CD14-positive monocyte (primary cell): Measurements from ENCODE around the gene CNOT3. TPM values are rescaled to one million over a fixed set of nuclear protein-coding genes. Genes with fewer than 3 reads are reported as not detected.

ENCODE experiments used
- DNase-seq, 3 donors: peaks; one replicate each; pipeline ENCODE4 v3.0.0-alpha.2; 2011 to 2022
- H2AFZ ChIP-seq: 2 replicates; pipeline ENCODE4 v1.6.0; 2012; ENCODE audit warnings: mild to moderate bottlenecking, low read depth, low read length, inconsistent platforms; ENCODE audit not compliant: insufficient read depth, poor library complexity, severe bottlenecking
- H3K27ac ChIP-seq, 2 donors: 1 replicate in 1 of 2; 2 replicates in 1 of 2; pipeline ENCODE4 v1.5.1; 2012 to 2013; ENCODE audit warnings: low read length in 2 of 2, control low read depth in 1 of 2, inconsistent platforms in 1 of 2, low read depth in 1 of 2, mild to moderate bottlenecking in 1 of 2
- H3K27me3 ChIP-seq, 2 donors: one replicate each; pipeline versions ENCODE4 v1.6.0 to v1.6.1; 2011 to 2013; ENCODE audit warnings: low read length in 2 of 2; ENCODE audit not compliant: control insufficient read depth in 2 of 2, insufficient read depth in 2 of 2
- H3K36me3 ChIP-seq, 2 donors: replicated peaks in 1 of 2; 1 replicate in 1 of 2; 2 replicates in 1 of 2; pipeline versions ENCODE4 v1.5.1 to v1.6.1; 2012 to 2013; ENCODE audit warnings: low read length in 2 of 2, control low read depth in 1 of 2, inconsistent platforms in 1 of 2, mild to moderate bottlenecking in 1 of 2; ENCODE audit not compliant: insufficient read depth in 2 of 2, control insufficient read depth in 1 of 2
- H3K4me1 ChIP-seq, 2 donors: 1 replicate in 1 of 2; 2 replicates in 1 of 2; pipeline versions ENCODE4 v1.5.1 to v1.6.1; 2012 to 2013; ENCODE audit warnings: low read length in 2 of 2, control low read depth in 1 of 2, inconsistent platforms in 1 of 2, mild to moderate bottlenecking in 1 of 2, moderate library complexity in 1 of 2; ENCODE audit not compliant: insufficient read depth in 2 of 2, control insufficient read depth in 1 of 2
- H3K4me2 ChIP-seq: replicated peaks from 2 replicates; pipeline ENCODE3; 2012; ENCODE audit warnings: low read length, moderate library complexity, mild to moderate bottlenecking; ENCODE audit not compliant: poor library complexity, severe bottlenecking; ENCODE audit errors: extremely low read depth
- H3K4me3 ChIP-seq, 3 experiments: fragments of 200-600 bp in 1 of 3; sonication (generic) in 1 of 3; replicated peaks in 1 of 3; 1 replicate in 2 of 3; 2 replicates in 1 of 3; pipeline ENCODE4 v1.5.1; 2011 to 2013; ENCODE audit warnings: low read length in 3 of 3, mild to moderate bottlenecking in 3 of 3, control low read depth in 2 of 3, low read depth in 2 of 3, inconsistent platforms in 1 of 3, moderate library complexity in 1 of 3
- H3K79me2 ChIP-seq: 2 replicates; pipeline ENCODE4 v1.6.0; 2012; ENCODE audit warnings: mild to moderate bottlenecking, control low read depth, inconsistent platforms, low read length, moderate library complexity; ENCODE audit not compliant: insufficient read depth
- H3K9ac ChIP-seq: 2 replicates; pipeline ENCODE4 v1.6.0; 2017; ENCODE audit warnings: low read length, mild to moderate bottlenecking; ENCODE audit not compliant: insufficient read depth, poor library complexity, severe bottlenecking
- H3K9me3 ChIP-seq, 2 donors: replicated peaks in 1 of 2; 1 replicate in 1 of 2; 2 replicates in 1 of 2; pipeline versions ENCODE4 v1.5.1 to v1.6.1; 2012 to 2013; ENCODE audit warnings: low read length in 2 of 2, control low read depth in 1 of 2; ENCODE audit not compliant: control insufficient read depth in 1 of 2, insufficient read depth in 1 of 2
- H4K20me1 ChIP-seq: 2 replicates; pipeline ENCODE4 v1.6.0; 2012; ENCODE audit warnings: mild to moderate bottlenecking, low read length, control low read depth, moderate library complexity; ENCODE audit not compliant: insufficient read depth
- H3K27ac Mint-ChIP-seq, 7 donors: one replicate each; pipeline ENCODE4 v1.8.0; 2020; ENCODE audit warnings: mild to moderate bottlenecking in 7 of 7, mixed read lengths in 7 of 7, moderate library complexity in 6 of 7, inconsistent platforms in 2 of 7
- H3K27me3 Mint-ChIP-seq, 3 donors: one replicate each; pipeline ENCODE4 v1.8.0; 2021 to 2022; ENCODE audit warnings: low read depth in 3 of 3, mild to moderate bottlenecking in 3 of 3, mixed read lengths in 3 of 3, moderate library complexity in 3 of 3, inconsistent platforms in 1 of 3
- H3K36me3 Mint-ChIP-seq, 2 donors: one replicate each; pipeline ENCODE4 v1.8.0; 2020; ENCODE audit warnings: mixed read lengths in 2 of 2, inconsistent platforms in 1 of 2, mild to moderate bottlenecking in 1 of 2
- H3K4me1 Mint-ChIP-seq: one replicate; pipeline ENCODE4 v1.8.0; 2020; ENCODE audit warnings: mild to moderate bottlenecking, mixed read lengths
- H3K4me3 Mint-ChIP-seq, 2 donors: one replicate each; pipeline ENCODE4 v1.8.0; 2020; ENCODE audit warnings: mild to moderate bottlenecking in 2 of 2, mixed read lengths in 2 of 2, moderate library complexity in 1 of 2
- H3K9me3 Mint-ChIP-seq, 7 donors: one replicate each; pipeline ENCODE4 v1.8.0; 2020 to 2022; ENCODE audit warnings: mixed read lengths in 7 of 7, mild to moderate bottlenecking in 6 of 7, moderate library complexity in 6 of 7, inconsistent platforms in 2 of 7
- WGBS: methylation state at CpG from one replicate; pipeline ENCODE4 v1.1.5; 2013; ENCODE audit warnings: missing lambda C conversion rate; ENCODE audit not compliant: insufficient coverage; 5-methylcytosine and 5-hydroxymethylcytosine counted together
- intact Hi-C, 2 donors: fragments of 100-400 bp; cut with micrococcal nuclease; formaldehyde crosslinking; loops; one replicate each; pipeline versions ENCODE4 v1.15.0 to v1.15.1; 2023
- polyA plus RNA-seq, 3 donors: library from polyadenylated mRNA; depleted of rRNA in 1 of 3; unstranded in 2 of 3; stranded (reverse) in 1 of 3; fragments of 300-500 nt in 2 of 3; fragments of >200 nt in 1 of 3; fragmentation: Illumina TruSeq in 2 of 3; gene quantifications; 1 replicate in 2 of 3; 2 replicates in 1 of 3; pipeline ENCODE4 v1.2.3, GENCODE V29; 2012 to 2021
- TF ChIP-seq, protein P1 (sequence below): fragments of 200-600 bp; IDR thresholded peaks from one replicate; pipeline ENCODE4 v1.8.0; 2022; ENCODE audit warnings: antibody characterized with exemption, mild to moderate bottlenecking

The CNOT3 gene
- polyA plus RNA-seq, 3 donors = 3.0 to 22.5 (median 4.2) TPM

DNA sequence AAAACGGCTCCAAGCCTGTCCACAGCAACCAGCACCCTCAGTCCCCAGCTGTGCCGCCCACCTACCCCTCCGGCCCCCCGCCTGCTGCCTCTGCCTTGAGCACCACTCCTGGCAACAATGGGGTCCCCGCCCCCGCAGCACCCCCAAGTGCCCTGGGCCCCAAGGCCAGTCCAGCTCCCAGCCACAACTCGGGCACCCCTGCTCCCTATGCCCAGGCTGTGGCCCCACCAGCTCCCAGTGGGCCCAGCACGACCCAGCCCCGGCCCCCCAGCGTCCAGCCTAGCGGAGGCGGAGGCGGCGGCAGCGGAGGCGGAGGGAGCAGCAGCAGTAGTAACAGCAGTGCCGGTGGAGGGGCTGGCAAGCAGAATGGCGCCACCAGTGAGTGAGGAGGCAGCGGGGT is 10.6 kb downstream of the CNOT3 start:
- no peak overlapping the region for H3K9ac ChIP-seq
- H2AFZ ChIP-seq = no peak overlapping the region
- TF ChIP-seq, protein P1, sequence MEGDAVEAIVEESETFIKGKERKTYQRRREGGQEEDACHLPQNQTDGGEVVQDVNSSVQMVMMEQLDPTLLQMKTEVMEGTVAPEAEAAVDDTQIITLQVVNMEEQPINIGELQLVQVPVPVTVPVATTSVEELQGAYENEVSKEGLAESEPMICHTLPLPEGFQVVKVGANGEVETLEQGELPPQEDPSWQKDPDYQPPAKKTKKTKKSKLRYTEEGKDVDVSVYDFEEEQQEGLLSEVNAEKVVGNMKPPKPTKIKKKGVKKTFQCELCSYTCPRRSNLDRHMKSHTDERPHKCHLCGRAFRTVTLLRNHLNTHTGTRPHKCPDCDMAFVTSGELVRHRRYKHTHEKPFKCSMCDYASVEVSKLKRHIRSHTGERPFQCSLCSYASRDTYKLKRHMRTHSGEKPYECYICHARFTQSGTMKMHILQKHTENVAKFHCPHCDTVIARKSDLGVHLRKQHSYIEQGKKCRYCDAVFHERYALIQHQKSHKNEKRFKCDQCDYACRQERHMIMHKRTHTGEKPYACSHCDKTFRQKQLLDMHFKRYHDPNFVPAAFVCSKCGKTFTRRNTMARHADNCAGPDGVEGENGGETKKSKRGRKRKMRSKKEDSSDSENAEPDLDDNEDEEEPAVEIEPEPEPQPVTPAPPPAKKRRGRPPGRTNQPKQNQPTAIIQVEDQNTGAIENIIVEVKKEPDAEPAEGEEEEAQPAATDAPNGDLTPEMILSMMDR = no peak
- H3K27ac Mint-ChIP-seq = peak overlapping the region in 1 of 7 donors; percentile 6
- no peak for DNase-seq
- no peaks in the 10 kb centered on the region for H3K4me1 ChIP-seq
- H3K27me3 ChIP-seq = no peaks in the 10 kb centered on the region
- intact Hi-C loops = no loop called here
- H3K4me3 ChIP-seq = no peak overlapping the region
- 94% methylated on average over 18 of the region's 19 CpGs for WGBS
- H3K79me2 ChIP-seq = peaks cover 3% of the 10 kb centered on the region
- H3K4me1 Mint-ChIP-seq = no peaks in the 10 kb centered on the region
- H3K4me3 Mint-ChIP-seq = no peak overlapping the region
- peaks cover 82% of the 10 kb centered on the region for H4K20me1 ChIP-seq
- peaks cover 85 to 95% of the 10 kb centered on the region in 2 donors for H3K36me3 Mint-ChIP-seq
- no peaks in the 10 kb centered on the region for H3K9me3 ChIP-seq
- peaks cover 0 to 2% (median 0%) of the 10 kb centered on the region in 3 donors for H3K27me3 Mint-ChIP-seq
- no peak overlapping the region for H3K27ac ChIP-seq
- peaks cover 92 to 99% of the 10 kb centered on the region in 2 donors for H3K36me3 ChIP-seq
- no peak overlapping the region for H3K4me2 ChIP-seq
- no peaks in the 10 kb centered on the region for H3K9me3 Mint-ChIP-seq

DNA sequence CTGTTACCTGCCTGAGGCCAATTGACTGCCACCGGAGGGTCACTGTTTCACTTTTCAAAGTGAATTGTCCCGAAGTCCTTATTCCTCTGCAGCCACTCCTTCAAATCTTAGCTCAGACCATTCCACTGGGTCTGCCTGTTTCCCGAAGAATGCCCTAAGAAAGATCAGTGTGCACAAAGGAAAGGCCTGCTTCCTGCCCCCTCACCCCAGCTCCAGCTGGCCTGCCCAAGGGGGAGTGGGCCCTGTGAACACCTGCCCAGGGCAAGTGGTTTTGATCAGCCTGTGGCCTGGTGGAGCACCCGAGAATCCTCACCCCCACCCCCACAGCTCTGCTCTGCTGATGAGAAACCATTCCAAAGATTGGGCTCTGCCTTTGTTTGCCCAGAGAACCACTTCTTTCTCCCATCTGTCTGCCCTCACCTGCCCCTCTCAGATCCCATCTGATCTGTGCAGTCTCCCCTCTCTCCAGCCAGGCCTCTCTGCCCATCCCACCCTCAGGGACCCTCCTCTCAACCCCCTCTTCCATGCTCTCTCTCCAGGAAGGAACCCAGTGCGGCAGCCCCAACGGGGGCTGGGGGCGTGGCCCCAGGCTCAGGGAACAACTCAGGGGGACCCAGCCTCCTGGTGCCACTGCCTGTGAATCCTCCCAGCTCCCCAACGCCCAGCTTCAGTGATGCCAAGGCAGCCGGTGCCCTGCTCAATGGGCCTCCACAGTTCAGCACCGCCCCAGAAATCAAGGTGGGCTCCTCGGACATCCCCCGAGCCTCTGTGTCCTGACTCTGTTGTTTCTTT is 11.7 kb downstream of the CNOT3 start:
- H3K27me3 Mint-ChIP-seq = peaks cover 0 to 2% (median 0%) of the 10 kb centered on the region in 3 donors
- H3K27ac Mint-ChIP-seq = peak overlapping the region in 4 of 7 donors; percentile 4 to 82 (median 56)
- Histone ChIP-seq H4K20me1 (peaks cover 82% of the 10 kb centered on the region), H3K9ac (no peak overlapping the region), H2AFZ (no peak overlapping the region), H3K27me3 (no peaks in the 10 kb centered on the region), H3K4me2 (no peak overlapping the region), H3K79me2 (no peaks in the 10 kb centered on the region), H3K9me3 (no peaks in the 10 kb centered on the region), H3K4me3 (no peak overlapping the region), H3K4me1 (no peaks in the 10 kb centered on the region), H3K27ac (no peak overlapping the region), H3K36me3 (peaks cover 92 to 99% of the 10 kb centered on the region in 2 donors)
- TF ChIP-seq, protein P1 = no peak
- no peaks in the 10 kb centered on the region for H3K4me1 Mint-ChIP-seq
- DNase-seq = no peak
- no peak overlapping the region for H3K4me3 Mint-ChIP-seq
- H3K36me3 Mint-ChIP-seq = peaks cover 85 to 95% of the 10 kb centered on the region in 2 donors
- WGBS = 87% methylated on average over 12 of the region's 12 CpGs
- H3K9me3 Mint-ChIP-seq = no peaks in the 10 kb centered on the region
- intact Hi-C loops = no loop called here
